NCI-H524 (cell line): ENCODE data around the gene PRKCQ.
A peak's percentile ranks its signal among the peaks of the same experiment; 100 is the strongest.
"Not testable (repeated sequence)": the region's sequence is repeated elsewhere in the genome, so short reads cannot be mapped to it uniquely, and the experiment has no call there.

ENCODE experiments used
- DNase-seq, 2 experiments: peaks; one replicate each; lab custom pipeline; 2025; lab: John Stamatoyannopoulos, UW

The PRKCQ gene

GRCh38 chr10:6491841-6492609 is 88.1 kb downstream of the PRKCQ start:
- no peak for DNase-seq

GRCh38 chr10:6490614-6491013 is 89.5 kb downstream of the PRKCQ start:
- DNase-seq = no peak

GRCh38 chr10:6487920-6488319 is 92.2 kb downstream of the PRKCQ start:
- DNase-seq = no peak

- DNase-seq = no peak
Measured at GRCh38 chr10:6486309-6486708, 93.8 kb downstream of the PRKCQ start.

GRCh38 chr10:6482737-6483357 is 97.2 kb downstream of the PRKCQ start:
- DNase-seq = no peak

GRCh38 chr10:6478722-6479121 is 101.4 kb downstream of the PRKCQ start:
- no peak for DNase-seq

GRCh38 chr10:6476989-6477388 is 103.1 kb downstream of the PRKCQ start:
- no peak for DNase-seq

DNA sequence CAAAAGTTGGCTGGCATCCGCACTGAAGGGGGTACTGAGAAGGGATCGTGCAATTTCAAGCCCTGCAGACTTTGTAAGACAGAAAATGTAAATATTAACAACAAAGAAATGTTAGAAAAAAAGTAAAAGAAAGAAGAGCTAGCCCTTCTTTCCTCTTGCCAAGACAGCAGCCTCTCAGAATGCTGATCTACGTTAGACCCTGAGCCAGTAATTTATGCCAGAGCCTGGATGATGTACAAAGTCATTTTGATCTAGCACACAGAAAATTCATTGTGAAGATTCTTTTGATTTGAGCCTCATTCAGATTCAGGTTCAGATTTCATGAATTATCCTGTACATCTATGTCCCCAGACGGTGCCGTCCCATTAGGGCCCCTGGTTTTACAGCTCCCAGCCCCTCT is 105.2 kb downstream of the PRKCQ start:
- no peak for DNase-seq

GRCh38 chr10:6473901-6474370 is 106.1 kb downstream of the PRKCQ start:
- DNase-seq = no peak

- DNase-seq = no peak
Measured at GRCh38 chr10:6473430-6473829, 106.6 kb downstream of the PRKCQ start.

DNA sequence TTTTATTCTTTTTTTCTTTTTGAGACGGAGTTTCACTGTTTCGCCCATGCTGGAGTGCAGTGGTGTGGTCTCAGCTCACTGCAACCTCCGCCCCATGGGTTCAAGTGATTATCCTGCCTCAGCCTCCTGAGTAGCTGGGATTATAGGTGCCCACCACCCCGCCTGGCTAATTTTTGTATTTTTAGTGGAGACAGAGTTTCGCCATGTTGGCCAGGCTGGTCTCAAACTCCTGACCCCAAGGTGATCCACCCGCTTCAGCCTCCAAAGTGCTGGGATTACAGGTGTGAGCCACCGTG is 107.4 kb downstream of the PRKCQ start:
- not testable (repeated sequence) for DNase-seq

DNA sequence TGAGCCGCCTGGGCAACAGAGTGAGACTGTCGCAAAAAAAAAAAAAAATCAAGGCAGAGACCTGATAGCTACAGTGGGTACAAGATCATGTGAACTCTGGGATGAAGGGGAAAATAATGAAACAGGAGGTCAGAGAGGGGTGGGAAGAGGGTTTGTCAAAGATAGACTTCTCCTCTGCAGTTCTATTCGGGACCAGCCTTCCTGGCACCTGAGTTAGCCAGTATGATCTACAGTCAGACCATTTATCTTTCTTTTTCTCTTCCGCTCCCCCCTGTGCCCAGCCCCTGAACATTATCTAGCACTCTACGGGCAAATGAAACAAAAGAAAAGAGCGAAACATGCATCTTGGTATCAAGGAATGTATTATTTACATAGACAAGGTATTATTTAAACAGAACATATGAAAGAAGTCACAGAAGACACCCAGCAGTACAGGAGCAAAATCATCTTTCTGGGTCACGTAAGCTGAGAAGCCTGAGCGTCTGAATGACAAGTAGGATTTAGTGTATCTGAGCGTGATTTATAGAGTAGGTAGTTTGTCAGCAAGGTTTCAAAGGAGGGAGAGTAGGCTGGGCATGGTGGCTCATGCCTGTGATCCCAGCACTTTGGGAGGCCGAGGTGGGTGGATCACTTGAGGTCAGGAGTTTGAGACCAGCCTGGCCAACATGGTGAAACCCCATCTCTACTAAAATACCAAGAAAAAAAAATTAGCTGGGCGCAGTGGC is 109.0 kb downstream of the PRKCQ start:
- DNase-seq = no peak

GRCh38 chr10:6469661-6470060 is 110.4 kb downstream of the PRKCQ start:
- DNase-seq = no peak

GRCh38 chr10:6465854-6466601 is 114.0 kb downstream of the PRKCQ start:
- no peak for DNase-seq

DNA sequence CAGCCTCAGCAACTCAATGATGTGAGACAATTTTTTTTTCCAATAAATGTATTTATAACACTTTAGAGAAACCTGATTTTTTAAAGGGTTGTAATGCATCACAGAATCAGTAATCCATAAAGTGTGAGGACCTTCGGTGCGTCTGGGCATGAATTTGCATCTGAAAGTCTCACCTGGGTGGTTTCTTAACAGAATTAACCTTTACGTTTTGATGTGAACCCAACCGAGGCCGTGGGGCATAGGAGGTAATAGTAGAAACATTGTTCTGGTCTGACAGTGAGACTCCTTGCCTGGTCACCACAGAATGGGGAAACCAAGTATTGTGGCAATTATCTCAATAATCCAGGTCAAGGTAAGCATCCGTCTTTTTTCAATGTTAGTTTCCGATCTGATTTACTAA is 114.6 kb downstream of the PRKCQ start:
- DNase-seq = no peak

- DNase-seq = no peak
Measured at GRCh38 chr10:6464862-6465430, 115.1 kb downstream of the PRKCQ start.

DNA sequence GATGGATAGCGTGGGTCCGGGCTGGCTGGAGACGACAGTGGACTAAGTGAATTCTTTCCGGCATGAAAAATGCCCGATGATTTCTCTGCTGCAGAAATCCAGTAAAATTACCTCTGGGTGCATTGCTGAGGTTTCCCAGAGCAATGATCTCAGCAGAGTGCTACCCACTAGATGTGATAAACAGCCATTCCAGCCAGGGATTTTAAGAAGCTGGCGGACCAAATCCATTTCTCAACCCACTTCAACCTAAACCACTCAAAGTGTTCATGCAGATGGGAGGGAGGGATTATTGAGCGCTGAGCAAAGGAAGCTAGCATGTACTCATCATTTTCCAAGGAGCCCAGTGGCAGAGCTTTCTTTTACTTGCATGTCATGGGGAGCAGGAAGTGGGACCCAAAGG is 116.7 kb downstream of the PRKCQ start:
- peak; percentile 1 to 55 for DNase-seq

- DNase-seq = no peak
Measured at GRCh38 chr10:6461961-6462360, 118.1 kb downstream of the PRKCQ start.

DNA sequence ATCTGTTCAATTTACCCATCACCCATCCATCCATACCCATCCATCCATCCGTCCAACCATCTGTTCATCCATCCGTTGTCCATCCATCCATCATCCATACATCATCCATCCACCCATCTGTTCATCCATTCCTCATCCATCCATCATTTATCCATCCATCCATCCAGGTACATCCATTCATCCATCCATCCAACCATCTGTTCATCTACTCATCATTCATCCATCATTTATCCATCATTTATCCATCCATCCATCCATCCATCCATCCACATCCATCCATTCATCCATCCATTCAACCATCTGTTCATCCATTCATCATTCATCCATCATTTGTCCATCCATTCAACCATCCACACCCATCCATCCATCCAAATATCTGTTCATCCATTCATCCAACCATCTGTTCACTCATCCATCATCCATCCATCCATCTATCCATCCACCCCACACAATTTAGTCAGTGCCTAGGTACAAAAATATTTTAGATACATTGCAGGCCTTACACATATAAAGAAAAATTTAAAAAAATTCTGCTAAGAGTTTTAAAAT is 119.1 kb downstream of the PRKCQ start:
- DNase-seq = no peak

GRCh38 chr10:6458814-6459213 is 121.3 kb downstream of the PRKCQ start:
- no peak for DNase-seq

DNA sequence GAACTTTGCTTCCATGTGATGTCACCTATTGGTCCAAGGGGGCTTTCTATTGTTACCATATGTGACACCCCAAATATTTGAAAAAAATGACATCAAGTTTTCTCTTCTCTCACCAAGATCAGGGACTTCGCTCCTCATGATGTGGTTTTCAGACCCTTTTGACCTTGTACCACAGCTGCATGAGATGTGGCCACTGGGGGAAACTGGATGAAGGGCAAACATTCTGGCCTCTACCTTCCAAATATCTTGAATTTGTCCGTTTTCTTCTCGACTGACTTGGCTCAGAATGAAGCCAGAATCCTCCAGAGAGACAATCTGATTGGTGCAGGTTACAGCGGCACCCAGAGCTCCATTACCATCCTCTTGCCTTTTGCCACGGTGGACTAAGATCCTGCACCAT is 122.7 kb downstream of the PRKCQ start:
- DNase-seq = no peak

- DNase-seq = no peak
Measured at GRCh38 chr10:6456067-6456466, 124.0 kb downstream of the PRKCQ start.
